Keratinocyte (primary cell): Measurements from ENCODE around the gene ADCY5.

ENCODE experiments used
- CTCF ChIP-seq, 3 experiments: IDR thresholded peaks in 1 of 3; conservative IDR thresholded peaks in 1 of 3; optimal IDR thresholded peaks in 1 of 3; 2 replicates in 2 of 3; 3 replicates in 1 of 3; pipeline versions ENCODE3 to v1.5.1; 2011; ENCODE audit warnings: low read length in 3 of 3, mild to moderate bottlenecking in 3 of 3, moderate library complexity in 2 of 3, control low read depth in 1 of 3, inconsistent platforms in 1 of 3; ENCODE audit not compliant: insufficient read depth in 2 of 3; ENCODE audit errors: extremely low read depth in 1 of 3
- EZH2 ChIP-seq: IDR thresholded peaks from one replicate; pipeline ENCODE4 v1.6.1; 2012; ENCODE audit warnings: inconsistent platforms, mild to moderate bottlenecking, low read length, moderate library complexity

GRCh38 chr3:123353227-123353849, 95.6 kb downstream of the ADCY5 start:
- TF ChIP-seq CTCF (optimal IDR thresholded peaks at IDR 0.05 in 1 of 3, IDR thresholded peaks at IDR 0.05 in 1 of 3, conservative IDR thresholded peaks at IDR 0.05 in 1 of 3; ENCODE audit: extremely low read depth in 1 of 3, insufficient read depth in 2 of 3, low read length in 3 of 3): no peak
- no peak for TF ChIP-seq EZH2
